Calu3 (cell line): ENCODE results near the gene CPNE7. TPM values are rescaled to one million over a fixed set of nuclear protein-coding genes. Genes with fewer than 3 reads are reported as not detected.
"Not testable (repeated sequence)": the region's sequence is repeated elsewhere in the genome, so short reads cannot be mapped to it uniquely, and the experiment has no call there.

ENCODE experiments used
- BruUV-seq: library from RNA; stranded (reverse); fragments of 400-500 nt; replicated peaks from 2 replicates; lab custom pipeline; 2021; lab: Mats Ljungman, UMichigan
- CTCF ChIA-PET: fragments of 300-600 bp; sonication (Branson Sonifier 250); formaldehyde crosslinking; loops from one replicate; lab custom pipeline; 2022; ENCODE audit warnings: antibody characterized with exemption; lab: Charles Lee
- DNase-seq: peaks from one replicate; pipeline ENCODE4 v3.0.0; 2022
- H3K27ac Mint-ChIP-seq: one replicate; pipeline ENCODE4 v1.8.0; 2022; ENCODE audit warnings: mixed read lengths; ENCODE audit not compliant: unreplicated experiment
- H3K27me3 Mint-ChIP-seq: one replicate; pipeline ENCODE4 v1.8.0; 2022; ENCODE audit warnings: mixed read lengths; ENCODE audit not compliant: unreplicated experiment
- H3K36me3 Mint-ChIP-seq: one replicate; pipeline ENCODE4 v1.8.0; 2022; ENCODE audit warnings: mild to moderate bottlenecking, moderate library complexity, mixed read lengths; ENCODE audit not compliant: insufficient read depth, unreplicated experiment
- H3K4me1 Mint-ChIP-seq: one replicate; pipeline ENCODE4 v1.8.0; 2022; ENCODE audit warnings: mild to moderate bottlenecking, low read depth, mixed read lengths; ENCODE audit not compliant: unreplicated experiment
- H3K4me3 Mint-ChIP-seq: one replicate; pipeline ENCODE4 v1.8.0; 2022; ENCODE audit warnings: mild to moderate bottlenecking, low read depth, moderate library complexity, mixed read lengths; ENCODE audit not compliant: unreplicated experiment
- H3K9me3 Mint-ChIP-seq: one replicate; pipeline ENCODE4 v1.8.0; 2022; ENCODE audit warnings: low read depth, mixed read lengths; ENCODE audit not compliant: unreplicated experiment
- CTCF ChIP-seq: fragments of 200-600 bp; IDR thresholded peaks from one replicate; pipeline ENCODE4 v1.8.0; 2022; ENCODE audit warnings: antibody characterized with exemption; ENCODE audit not compliant: unreplicated experiment
- intact Hi-C: fragments of 100-400 bp; cut with micrococcal nuclease; formaldehyde crosslinking; loops from one replicate; pipeline ENCODE4 v1.10.0; 2022; ENCODE audit not compliant: unreplicated experiment
- total RNA-seq: library from RNA; stranded (reverse); gene quantifications from 2 replicates; pipeline ENCODE4 v1.2.3, GENCODE V29; 2022

The CPNE7 gene
- total RNA-seq, 1 experiment from 2014 or later: 31.3 TPM

- Mint-ChIP-seq H3K36me3 (peaks cover 21% of the 10 kb centered on the region), H3K9me3 (no peaks in the 10 kb centered on the region), H3K27ac (no peak overlapping the region), H3K4me3 (no peak overlapping the region), H3K4me1 (no peaks in the 10 kb centered on the region), H3K27me3 (no peaks in the 10 kb centered on the region)
- CTCF ChIA-PET: interaction anchor here (1.6 kb wide), 1 partner anchor 31 kb away, joined by 3 read pairs; no protein-coding TSS in a partner anchor
- intact Hi-C loops: loop anchor here (5.0 kb wide), 1 partner anchor 58 kb away; no protein-coding TSS in a partner anchor
- no peak for TF ChIP-seq CTCF
- no peak for DNase-seq
- BruUV-seq: no TSS peak
Observed at GRCh38 chr16:89583895-89584644, 8.5 kb downstream of the CPNE7 start.

DNA sequence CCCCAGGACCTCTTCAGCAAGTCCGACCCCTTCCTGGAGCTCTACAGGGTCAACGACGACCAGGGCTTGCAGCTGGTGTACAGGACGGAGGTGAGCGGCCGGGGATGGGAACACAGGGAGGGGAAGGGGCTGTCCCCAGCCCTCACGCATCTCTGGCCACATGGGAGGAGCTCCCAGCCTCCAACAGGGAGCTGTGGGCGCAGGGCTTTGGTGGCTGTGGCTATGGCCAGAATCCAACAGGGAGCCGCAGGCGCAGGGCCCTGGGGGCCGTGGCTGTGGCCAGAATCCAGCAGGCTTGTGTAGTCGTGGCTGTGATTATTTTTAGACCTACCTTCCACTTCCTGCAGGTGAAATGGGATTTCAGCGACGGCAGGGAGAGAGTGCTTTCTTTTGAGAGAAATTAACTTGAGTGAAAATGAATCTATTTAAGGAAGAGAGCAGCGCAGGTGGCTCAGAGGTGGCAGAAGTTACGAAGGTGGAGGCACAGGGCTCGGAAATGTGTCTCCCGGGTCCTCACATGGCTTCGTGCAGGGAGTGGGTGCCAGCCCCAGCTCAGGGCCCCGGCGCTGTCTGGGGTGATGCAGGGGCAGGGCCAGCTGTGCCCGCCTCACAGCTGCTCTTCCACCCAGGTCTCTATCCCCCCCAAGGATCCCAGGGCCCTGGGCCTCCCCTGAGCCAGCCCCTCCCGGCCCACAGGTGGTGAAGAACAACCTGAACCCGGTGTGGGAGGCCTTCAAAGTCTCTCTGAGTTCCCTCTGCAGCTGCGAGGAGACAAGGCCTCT is 9.4 kb downstream of the CPNE7 start:
- no peak for TF ChIP-seq CTCF
- Mint-ChIP-seq H3K4me1 (no peaks in the 10 kb centered on the region), H3K27ac (no peak overlapping the region), H3K27me3 (no peaks in the 10 kb centered on the region), H3K9me3 (no peaks in the 10 kb centered on the region), H3K36me3 (peaks cover 21% of the 10 kb centered on the region), H3K4me3 (no peak overlapping the region)
- CTCF ChIA-PET: interaction anchor here (1.0 to 1.6 kb wide), 2 partner anchors 30 to 86 kb away, joined by 3 read pairs; no protein-coding TSS in a partner anchor
- BruUV-seq: no TSS peak
- intact Hi-C loops: loop anchor here (5.0 kb wide), 1 partner anchor 57 kb away; no protein-coding TSS in a partner anchor
- DNase-seq: no peak

- H3K27me3 Mint-ChIP-seq: no peaks in the 10 kb centered on the region
- H3K36me3 Mint-ChIP-seq: peaks cover 21% of the 10 kb centered on the region
- H3K4me3 Mint-ChIP-seq: no peak overlapping the region
- no peak overlapping the region for H3K27ac Mint-ChIP-seq
- no peaks in the 10 kb centered on the region for H3K9me3 Mint-ChIP-seq
- BruUV-seq: no TSS peak
- CTCF ChIA-PET: no interaction called here
- no peak for TF ChIP-seq CTCF
- intact Hi-C loops: no loop called here
- H3K4me1 Mint-ChIP-seq: no peaks in the 10 kb centered on the region
- no peak for DNase-seq
Observed at GRCh38 chr16:89586218-89586617, 10.7 kb downstream of the CPNE7 start.

GRCh38 chr16:89586853-89587252 is 11.3 kb downstream of the CPNE7 start:
- TF ChIP-seq CTCF: no peak
- Mint-ChIP-seq H3K4me3 (no peak overlapping the region), H3K27me3 (no peaks in the 10 kb centered on the region), H3K27ac (no peak overlapping the region), H3K36me3 (peaks cover 21% of the 10 kb centered on the region), H3K9me3 (no peaks in the 10 kb centered on the region), H3K4me1 (no peaks in the 10 kb centered on the region)
- no peak for DNase-seq
- BruUV-seq: no TSS peak
- CTCF ChIA-PET: no interaction called here
- intact Hi-C loops: no loop called here

DNA sequence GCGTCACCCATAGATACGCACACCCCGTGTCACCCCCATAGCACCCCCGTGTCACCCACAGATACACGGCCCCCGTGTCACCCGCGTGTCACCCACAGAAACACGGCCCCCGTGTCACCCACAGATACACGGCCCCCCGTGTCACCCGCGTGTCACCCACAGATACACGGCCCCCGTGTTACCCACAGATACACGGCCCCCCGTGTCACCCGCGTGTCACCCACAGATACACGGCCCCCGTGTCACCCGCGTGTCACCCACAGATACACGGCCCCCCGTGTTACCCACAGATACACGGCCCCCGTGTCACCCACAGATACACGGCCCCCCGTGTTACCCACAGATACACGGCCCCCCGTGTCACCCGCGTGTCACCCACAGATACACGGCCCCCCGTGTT is 12.1 kb downstream of the CPNE7 start:
- intact Hi-C loops, H3K27ac Mint-ChIP-seq, CTCF ChIA-PET, H3K4me1 Mint-ChIP-seq, BruUV-seq, H3K27me3 Mint-ChIP-seq, H3K9me3 Mint-ChIP-seq, H3K4me3 Mint-ChIP-seq, DNase-seq: not testable (repeated sequence)
- peaks cover 19% of the 10 kb centered on the region for H3K36me3 Mint-ChIP-seq
